Loucy (cell line): ENCODE data around the gene SAMHD1.

Experiments
- CTCF ChIP-seq: fragments of 200-600 bp; sonication (generic); conservative IDR thresholded peaks from 2 replicates; pipeline ENCODE4 v1.5.1; 2014; ENCODE audit warnings: mild to moderate bottlenecking, antibody characterized with exemption, low read length
- EZH2phosphoT487 ChIP-seq: fragments of 200-600 bp; IDR thresholded peaks from 2 replicates; pipeline ENCODE4 v1.6.1; 2018; ENCODE audit warnings: antibody characterized with exemption, mild to moderate bottlenecking, moderate library complexity, borderline replicate concordance

- TF ChIP-seq CTCF (no peak), EZH2phosphoT487 (no peak)
Observed at GRCh38 chr20:36920334-36920730, 31.2 kb downstream of the SAMHD1 start.
